ENCODE results near the gene SLC7A1.

DNA sequence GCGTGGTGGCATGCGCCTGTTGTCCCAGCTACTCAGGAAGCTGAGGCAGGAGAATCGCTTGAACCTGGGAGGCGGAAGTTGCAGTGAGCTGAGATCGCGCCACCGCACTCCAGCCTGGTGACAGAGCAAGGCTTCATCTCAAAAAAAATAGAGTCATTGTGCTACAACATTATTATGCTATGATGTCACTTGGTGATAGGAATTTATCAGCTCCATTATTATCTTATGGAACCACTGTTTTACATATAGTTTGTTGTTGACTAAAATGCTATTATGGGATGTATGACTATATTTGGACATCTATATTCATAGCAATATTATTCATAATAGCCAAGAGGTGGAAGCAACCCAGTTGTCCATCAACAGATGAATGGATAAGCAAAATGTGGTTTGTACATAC, 26.4 kb upstream of the SLC7A1 start:
- TF ChIP-seq, protein P1, sequence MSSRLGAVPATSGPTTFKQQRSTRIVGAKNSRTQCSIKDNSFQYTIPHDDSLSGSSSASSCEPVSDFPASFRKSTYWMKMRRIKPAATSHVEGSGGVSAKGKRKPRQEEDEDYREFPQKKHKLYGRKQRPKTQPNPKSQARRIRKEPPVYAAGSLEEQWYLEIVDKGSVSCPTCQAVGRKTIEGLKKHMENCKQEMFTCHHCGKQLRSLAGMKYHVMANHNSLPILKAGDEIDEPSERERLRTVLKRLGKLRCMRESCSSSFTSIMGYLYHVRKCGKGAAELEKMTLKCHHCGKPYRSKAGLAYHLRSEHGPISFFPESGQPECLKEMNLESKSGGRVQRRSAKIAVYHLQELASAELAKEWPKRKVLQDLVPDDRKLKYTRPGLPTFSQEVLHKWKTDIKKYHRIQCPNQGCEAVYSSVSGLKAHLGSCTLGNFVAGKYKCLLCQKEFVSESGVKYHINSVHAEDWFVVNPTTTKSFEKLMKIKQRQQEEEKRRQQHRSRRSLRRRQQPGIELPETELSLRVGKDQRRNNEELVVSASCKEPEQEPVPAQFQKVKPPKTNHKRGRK (CRISPR knock-in tag; IDR thresholded peaks at IDR 0.05; ENCODE audit: borderline replicate concordance) = no peak
- TF ChIP-seq IRF2 (CRISPR knock-in tag; IDR thresholded peaks at IDR 0.05; ENCODE audit: borderline replicate concordance, low read depth) = no peak

Data from WTC11 (cell line).